LoVo (cell line): ENCODE data around the gene COL23A1.
"Not testable (repeated sequence)": the region's sequence is repeated elsewhere in the genome, so short reads cannot be mapped to it uniquely, and the experiment has no call there.

Experiments used
- DNase-seq: peaks from one replicate; pipeline ENCODE4 v3.0.0-alpha.2; 2016; ENCODE audit warnings: low spot score

The COL23A1 gene

DNA sequence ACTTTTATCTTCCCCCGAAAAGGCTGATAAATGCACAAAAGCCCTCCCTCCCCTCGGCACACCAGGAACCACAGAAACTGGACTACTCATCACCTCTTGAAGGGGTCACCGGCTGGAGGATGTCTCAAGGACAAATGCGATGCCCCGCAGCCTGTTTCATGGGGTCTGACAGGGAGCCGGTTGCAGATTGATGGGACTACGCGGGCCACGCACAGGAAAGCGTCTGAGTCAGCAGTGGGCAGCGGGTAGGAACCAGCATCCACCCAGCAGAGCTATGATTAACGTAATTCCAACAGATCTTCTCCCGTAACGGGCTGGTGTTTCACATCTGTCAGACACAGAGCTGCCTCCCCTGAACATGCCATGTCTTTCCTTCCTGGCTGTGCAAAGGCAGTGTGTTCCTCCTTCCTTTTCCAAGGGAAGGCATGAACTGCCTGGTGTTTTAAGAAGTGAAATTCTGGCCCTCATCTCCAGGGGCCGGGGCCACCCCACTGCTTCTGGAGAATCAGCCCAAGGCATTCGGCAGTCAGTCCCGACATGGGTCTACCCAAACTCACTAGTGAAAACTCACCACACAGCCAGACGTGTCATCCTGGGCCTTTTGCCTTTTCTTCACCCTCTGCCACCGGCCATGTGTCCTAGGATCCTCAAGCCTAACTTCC lies 213.1 kb downstream of the COL23A1 start:
- no peak for DNase-seq

DNA sequence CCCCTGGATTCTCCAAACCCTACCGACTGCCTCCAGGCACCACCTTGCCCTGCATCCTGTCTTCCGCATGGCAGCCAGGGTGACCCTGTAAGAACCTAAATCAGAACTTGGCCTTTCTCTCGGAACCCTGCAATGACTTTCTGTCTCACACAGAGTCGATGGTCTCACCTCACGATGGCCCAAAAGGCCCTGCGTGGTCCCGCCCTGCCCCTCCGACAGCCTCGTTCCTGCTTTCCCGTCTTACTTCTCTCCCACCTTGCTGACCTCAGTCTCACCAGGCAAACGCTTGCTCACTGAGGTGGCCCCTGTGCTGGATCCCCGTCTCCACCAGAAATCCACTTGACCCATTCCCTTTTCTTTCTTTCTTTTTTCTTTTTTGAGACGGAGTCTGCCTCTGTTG lies 214.8 kb downstream of the COL23A1 start:
- DNase-seq, result no peak

DNA sequence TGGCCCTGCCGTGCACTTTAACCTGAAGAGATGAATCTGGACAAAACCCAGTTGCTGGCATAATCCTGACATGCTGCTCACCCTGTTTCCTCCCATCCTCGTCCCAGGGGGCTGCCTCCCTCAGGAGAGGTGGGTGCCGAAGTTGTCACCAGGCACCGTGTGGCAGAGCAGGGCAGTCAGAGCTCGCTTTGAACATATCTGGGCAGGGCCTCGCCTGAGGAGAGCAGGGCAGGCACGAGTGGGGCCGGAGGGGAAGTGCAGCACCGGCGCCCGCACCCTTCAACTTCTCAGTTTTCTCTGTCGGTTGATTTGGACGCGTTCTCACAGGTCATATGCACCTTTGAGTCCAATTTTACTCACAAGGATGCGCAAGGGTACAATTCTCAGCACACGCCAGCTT lies 216.5 kb downstream of the COL23A1 start:
- DNase-seq, result no peak

DNA sequence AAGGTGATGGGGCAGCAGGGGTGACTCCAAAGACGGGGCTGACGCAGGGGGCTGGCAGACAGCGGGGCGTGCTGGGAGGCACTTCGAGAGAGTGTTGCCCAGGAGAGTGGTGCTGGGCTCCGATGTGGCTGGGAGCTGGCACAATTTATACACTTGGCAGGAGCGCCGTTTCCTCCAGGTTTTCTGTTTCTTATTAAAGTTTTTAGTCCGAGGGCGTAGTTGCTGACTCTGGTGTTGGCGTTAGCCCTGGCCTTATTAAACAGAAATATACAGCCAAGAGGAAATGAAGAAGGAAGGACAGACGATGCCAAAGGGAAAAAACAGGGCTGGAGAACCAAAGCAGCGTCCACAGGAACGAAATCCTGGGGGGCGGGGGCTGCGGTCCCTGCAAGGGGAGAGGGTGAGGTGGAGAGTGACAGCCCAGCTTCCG lies 218.0 kb downstream of the COL23A1 start:
- no peak for DNase-seq

DNA sequence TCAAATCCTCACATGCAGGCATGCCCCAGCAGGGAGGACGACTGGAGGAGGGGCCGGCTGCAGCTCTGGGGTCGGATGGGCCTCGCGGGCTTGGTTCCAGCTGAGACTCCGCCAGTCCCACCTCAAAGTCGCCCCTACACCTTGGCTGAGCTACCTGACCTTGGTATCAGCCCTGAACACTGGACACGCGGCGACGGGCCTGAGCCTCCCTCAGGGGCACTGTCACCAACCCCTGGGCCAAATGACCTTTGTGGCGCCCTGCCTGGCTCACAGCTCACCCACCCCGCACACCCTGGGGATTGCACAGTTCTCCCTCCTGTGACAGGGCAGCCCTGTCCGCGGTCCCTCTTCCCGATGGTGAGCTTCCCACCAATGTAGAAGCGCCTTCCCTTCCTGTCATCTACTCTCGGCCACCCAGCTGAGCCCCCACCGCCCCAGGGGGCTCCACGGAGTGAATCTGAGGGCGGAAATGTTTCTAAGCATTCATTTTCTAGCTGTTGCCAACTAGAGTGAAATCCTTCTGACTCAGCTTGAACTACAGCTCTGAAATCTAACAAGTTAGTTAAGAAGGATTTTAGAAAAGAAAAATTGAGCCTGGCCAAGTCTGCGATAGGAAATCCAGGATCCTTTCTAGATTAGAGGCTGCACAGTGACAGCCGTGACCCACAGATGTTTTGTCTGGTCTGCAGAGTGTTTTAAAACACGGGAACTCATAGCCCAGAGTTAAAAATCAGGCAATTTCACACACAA lies 218.7 kb downstream of the COL23A1 start:
- no peak for DNase-seq

DNA sequence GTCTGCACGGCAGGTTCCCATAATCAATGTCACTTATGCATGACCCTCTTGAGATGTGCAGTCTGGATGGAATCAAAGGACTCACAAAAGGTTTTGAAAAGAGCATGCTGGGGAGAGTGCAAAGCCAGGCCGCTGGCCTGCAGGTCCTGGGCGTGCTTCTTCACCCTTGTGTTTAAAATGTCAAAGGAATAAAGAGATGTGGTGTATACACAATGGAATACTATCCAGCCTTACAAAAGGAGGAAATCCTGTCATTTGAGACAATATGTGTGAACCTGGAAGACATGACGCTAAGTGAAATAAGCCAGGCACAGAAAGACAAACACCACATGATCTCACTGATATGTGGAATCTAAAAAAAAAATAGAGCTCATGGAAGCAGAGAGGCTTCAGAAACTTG lies 220.1 kb downstream of the COL23A1 start:
- DNase-seq, result no peak

DNA sequence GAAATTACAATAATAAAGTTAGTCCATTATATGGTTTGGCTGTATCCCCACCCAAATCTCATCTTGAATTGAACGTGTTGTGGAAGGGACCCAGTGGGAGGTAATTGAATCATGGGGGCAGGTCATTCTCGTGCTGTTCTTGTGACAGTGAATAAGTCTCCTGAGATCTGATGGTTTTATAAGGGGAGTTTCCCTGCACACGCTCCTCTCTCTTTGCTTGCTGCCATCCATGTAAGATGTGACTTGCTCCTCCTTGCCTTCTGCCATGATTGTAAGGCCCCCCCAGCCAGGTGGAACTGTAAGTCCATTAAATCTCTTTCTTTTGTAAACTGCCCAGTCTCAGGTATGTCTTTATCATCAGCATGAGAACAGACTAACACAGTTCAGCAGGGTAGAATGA lies 220.7 kb downstream of the COL23A1 start:
- not testable (repeated sequence) for DNase-seq

DNA sequence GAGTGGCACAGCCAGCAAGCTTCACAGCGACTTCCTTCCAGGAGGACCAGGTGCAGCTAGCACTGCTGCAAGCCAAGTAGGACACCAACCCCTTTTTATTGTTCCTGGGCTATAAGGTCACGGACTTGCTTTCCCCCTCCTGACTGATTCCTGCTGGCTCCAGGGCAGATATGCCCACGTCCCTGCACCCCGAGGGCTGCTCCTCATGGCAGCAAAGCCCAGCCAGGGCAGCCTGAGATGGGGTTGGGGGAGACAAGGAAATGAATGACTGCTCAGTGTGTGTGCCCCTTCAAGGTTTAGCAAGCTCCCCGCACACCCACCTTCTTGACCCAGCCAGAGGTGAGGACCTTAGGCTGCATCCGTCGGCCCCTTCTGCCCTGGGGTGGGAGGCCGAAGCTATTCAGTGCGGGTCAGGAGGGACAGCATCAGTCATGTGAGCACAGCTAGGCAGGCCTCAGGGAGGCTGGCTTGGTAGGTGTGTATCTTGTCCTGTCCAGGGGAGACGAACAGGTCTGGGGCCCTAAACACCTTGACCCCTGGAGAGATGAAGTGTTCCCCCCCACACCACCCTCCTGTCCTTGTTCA lies 221.4 kb downstream of the COL23A1 start:
- no peak for DNase-seq

DNA sequence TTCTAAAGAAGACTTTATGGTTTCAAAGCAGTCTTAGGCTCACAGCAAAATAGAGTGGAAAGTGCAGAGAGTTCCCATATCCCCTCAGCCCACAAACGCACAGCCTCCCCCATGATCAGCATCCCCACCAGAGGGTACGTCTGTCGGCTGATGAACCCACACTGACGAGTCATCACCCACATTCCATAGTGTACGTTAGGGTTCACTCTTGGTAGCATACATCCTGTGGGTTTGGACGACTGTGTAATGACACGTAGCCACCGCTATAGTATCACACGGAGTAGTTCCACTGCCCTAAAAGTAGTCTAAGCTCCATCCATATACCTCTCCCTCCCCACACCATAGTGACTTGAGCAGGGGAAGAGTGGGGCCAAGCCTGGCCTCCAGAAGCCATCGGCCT lies 221.9 kb downstream of the COL23A1 start:
- no peak for DNase-seq

DNA sequence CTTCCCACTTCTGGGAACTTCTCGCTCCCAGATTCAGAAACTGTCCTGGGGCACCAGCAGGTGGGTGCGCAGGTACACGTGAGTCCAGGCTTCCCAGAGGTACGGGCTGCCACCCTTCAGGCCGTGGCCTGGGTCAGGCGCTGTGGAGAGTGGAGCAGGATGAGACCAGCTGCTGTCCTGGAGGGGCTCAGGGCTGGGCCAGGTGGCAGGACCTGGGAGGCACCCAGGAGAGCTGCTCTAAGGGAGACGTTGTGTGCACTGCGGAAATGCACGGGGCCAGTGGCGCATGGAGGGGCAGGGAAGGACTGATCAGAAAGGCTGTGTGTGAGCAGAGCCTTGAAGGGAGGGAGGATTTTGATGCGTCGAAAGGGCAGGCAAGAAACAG lies 222.5 kb downstream of the COL23A1 start:
- DNase-seq, result no peak

DNA sequence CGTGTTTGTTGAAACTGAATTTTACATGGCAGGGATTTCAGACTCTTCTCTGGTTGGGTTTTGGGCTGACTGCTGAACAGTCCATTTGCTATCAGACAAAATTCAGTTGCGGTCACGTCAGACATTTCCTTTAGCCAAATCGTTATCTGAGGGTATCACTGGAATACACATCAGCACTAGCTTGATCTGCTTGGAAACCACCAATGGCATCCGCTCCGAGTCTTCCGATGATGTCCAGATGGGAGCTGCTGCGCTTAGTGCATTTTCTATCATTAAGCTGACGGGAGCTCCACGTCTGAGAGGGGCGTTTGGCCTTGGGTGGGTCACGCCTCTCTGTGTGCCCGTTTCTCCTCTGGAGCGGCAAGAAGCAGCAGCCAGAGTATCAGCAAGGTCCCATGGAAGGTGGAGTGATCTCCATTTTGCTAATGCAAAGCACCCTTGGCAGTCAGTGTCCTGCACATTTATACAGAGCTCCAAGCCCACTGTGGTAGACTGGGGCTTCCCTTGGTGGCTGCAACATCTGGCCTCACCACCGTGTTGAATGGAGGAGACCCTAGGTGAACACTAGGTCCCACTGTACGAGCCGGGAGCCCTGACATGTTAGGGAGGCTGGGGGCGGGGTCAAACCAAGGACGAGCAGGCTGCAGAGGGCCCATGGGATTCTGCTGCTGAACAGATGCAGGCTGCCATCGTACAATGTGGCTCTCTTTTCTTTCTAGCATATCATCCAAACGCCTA lies 223.0 kb downstream of the COL23A1 start:
- no peak for DNase-seq

DNA sequence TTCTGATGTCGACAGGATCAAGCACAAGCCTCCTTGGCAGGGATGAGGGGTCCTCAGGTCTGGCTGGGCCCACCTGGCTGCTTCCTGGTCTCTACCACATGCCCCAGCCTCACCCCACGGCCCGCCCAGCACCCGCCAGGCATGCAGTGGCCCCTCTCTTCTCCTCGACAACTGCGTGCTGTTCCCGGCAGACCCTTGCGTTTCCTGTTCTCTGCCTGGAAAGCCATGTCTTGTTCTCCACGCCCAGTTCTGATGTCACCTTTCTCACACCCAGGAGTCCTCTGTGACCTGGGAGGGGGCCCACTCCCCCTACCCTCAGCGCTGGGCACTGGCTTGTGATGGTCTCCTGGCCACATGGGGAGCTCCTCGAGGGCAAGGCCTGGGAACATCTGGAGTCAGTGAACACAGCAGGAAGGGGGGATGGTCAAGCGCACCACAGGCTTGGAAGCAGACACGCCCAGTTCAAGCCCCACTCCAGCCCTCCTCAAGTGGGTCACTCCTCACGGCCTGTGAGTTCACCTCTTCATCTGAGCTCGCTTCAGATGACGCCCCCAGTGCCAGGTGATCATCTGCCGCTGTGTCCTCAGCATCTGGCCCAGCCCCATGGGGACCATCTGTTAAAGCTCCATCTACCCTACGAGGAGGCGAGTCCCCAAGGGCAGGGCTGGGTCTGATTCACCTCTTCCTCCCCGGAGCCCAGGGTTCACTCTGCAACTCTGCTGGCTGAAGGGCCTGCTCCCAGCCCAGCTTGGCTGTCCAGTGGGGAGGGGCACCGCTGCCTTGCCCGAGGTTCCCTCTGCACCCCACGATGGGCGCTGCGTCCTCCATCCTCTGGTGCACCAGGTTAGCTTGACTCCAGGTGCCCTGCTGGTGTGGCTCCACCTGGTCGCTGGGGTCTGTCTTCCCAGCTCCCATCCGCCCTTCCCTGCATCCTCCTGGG lies 224.4 kb downstream of the COL23A1 start:
- DNase-seq, result no peak

DNA sequence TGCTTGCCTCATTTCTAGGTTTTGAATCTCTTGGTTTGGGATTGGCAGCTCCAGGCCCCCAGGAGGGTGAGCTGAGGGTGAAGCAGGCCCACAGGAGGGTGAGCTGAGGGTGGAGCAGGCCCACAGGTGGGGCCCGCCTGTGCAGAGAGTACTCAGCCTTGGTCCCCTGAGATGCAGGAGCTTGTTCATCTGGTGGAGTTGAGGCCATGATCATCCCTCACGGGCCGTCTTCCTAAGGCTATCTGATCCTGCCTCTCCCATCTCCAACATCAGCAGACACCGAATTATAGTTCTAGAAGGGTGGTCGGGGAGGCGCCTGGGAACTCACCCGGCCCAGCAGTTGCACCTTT lies 225.9 kb downstream of the COL23A1 start:
- DNase-seq, result no peak

DNA sequence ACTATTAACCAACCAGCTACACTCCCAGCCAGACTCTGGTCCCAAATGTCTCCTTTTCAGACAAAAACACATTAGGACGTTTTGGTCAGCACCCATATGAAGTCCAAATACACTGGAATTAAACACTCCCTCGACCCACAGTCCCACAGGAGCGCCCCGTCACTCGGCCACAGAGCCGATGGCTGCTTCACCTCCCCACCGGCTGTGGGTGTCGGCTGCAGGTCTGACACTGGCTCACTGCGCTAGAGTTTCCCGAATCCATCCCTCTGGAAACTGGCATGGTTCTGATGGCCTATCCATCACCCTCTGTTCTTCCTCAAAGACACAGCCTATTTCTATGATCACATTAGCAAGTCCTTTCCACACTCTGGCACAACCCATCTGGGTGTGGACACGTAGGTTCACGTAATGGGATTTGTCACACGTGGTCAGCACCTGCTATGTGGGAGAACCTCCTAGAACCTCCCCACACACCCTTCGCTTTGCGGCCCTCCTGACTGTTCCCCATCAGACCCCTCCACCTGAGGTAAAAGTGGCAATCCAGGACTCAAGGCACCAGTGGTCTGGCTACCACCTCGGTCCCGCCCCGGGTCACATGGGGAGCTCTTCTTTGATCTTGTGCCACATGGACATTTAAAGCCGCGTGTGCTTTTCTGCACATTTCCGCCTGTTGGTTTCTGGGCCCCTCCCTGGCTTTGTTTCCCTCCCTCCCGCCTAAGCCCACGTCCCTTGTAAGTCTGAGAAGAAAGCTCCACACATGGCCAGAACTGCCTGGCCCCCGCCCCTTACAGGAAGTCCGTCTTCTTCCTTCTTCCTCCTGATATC lies 226.5 kb downstream of the COL23A1 start:
- DNase-seq, result no peak

DNA sequence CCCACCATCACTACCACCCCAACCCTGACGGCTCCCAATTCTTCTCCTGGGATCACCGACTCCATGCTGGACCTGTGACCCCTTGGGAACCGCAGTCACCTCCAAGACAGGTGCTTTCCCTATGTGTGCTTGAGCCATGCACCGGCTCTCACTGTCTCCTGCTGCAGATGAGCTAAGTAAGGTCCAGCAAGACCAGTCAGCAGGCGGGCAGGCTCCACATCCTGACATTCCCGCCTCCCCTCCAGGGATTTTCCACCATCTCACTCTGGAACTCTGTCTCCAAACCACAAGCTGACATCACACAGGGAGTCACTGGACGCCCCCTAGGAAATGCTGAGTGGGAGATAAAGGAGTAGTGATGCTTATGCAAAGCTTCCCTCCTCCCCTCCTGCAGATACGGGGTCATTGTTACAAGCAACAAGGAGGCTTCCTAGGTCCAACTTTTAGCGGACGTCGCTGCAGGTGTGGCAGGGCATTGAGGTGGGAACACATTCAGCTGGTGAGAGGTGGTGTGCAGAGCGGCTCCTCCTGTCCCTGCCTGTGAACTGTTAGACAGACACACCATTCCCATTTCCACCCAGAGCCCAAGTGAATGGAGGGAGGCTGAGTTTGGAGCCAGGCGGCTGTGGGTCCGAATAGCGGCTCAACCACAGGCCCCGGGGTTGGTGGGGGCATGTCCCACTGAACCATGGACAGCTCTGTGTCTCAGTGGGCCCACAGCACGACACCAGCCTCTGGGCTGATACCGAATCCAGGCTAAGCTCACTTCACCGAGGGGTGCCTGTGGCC lies 228.3 kb downstream of the COL23A1 start:
- DNase-seq, result no peak

DNA sequence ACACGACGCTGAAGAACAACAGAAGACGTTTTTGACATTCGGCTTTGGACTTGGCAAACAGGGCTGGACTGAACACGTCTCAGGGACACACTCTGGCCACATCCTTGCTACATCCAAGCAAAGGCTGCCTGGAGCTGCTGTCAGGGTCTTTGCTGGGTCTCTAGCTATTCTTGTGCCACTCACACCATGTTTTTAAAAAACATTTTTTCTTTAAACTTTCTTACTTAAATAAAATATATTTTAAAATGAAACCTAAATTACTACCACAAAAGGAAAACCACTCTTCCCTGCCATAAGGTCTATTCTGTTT lies 229.3 kb downstream of the COL23A1 start:
- no peak for DNase-seq

DNA sequence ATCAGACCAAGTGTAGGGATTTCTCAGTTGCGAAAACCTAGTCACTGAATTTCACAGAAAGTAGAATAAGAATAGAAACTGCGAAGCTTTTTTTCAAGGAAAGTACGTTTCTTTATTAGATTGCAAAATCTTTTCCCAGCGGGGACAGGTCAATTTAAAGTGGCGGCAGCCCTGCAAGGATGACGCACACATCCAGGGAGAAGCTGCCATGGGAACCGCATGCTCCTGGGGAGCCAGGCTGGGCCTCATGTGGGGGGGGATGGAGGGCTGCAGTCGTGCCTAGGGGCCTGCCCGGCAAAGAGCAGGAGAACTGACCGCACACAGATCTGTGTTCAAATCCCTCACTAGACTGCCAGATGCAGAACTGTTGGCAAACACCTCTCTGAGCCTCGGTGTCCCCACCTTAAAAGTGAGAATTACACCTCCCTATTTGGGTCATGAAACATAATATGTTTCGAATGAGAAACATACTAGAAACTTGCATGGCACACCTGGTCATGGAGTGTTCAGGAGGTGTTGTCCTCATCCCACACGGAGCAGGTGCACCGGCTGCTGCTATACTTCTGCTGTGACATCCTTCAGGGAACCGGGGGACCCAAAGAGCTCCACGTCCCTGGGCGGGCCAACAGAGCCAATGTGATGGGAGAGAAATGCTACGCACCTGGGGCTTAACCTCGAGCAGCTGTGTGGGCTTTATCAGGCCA lies 229.8 kb downstream of the COL23A1 start:
- no peak for DNase-seq

DNA sequence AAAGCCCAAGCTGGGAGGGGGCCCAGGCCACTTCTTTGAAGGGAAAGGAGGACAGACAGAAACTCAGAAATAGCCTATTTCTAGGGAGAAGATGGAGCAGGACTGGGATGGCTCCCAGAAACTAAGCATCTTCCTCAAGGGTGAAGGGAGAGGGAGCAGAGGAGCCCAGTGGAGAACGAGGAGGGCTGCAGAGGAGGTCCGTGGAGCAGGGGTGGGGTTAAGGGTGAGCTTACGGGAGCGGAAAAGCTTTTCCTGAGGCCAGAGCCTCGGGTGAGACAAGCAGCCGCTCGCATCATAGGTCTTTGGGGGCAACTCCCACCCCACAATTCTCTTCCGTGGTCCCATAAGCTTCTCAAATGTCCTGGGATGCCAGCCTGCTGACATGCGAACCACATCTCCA lies 230.5 kb downstream of the COL23A1 start:
- DNase-seq, result no peak

DNA sequence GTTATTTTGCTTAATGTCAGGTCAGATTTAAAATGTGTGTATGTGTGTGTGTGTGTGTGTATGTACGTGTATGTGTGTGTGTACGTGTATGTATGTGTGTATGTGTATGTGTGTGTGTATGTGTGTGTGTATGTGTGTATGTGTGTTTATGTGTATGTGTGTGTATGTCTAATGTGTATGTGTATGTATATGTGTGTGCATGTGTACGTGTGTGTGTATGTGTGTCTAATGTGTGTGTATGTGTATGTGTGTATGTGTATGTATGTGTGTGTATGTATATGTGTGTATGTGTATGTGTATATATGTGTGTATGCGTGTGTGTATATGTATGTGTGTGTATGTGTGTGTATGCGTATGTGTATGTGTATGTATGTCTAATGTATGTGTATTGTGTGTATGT lies 232.5 kb downstream of the COL23A1 start:
- no peak for DNase-seq

DNA sequence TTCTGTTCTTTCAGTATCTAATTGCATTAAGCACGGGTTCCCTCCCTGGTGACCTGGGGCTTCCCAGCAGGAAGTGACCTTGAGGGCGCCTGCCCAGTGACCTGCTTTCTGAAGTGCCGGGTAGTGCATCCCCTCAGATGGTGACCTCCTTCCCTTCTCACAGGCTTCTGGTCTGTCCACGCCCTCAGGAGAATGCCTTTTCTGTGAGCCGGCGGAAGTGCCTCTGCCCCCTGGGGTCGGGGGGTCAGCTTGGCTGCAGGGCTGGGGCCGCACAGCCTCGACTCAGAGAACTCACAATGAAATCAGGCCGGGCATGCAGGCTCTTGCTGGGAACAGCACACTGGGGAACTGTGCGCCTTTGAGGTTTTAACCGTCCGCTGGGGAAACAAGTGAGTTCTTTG lies 233.1 kb downstream of the COL23A1 start:
- no peak for DNase-seq
